HG03378 (cell line): Measurements from ENCODE around the gene C1orf146.
"Not testable (repeated sequence)": the region's sequence is repeated elsewhere in the genome, so short reads cannot be mapped to it uniquely, and the experiment has no call there.

ENCODE experiments used
- ATAC-seq: cut with Tn5 transposase; IDR thresholded peaks from one replicate; pipeline ENCODE4 v1.9.1; 2021; ENCODE audit warnings: mild to moderate bottlenecking, moderate library complexity; ENCODE audit not compliant: unreplicated experiment

The C1orf146 gene

DNA sequence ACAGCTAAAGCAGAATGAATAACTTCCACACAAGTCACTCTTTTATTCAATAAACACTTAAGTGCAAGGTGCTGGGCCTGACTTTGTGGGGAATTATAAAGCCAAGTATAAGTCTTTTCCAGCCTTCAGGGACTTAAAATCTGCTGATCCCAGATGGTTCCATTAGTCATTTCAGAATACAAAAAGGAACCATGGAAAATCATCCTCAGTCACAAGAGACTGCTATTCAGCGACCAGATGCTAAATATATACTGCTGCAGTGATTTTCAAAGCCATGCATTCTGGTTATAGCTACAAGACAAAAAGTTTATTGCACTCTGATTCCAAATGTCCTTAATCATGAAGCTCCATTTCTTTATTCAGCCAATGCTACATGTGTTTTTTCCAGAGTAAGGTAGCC, 55.3 kb downstream of the C1orf146 start:
- no peak for ATAC-seq

DNA sequence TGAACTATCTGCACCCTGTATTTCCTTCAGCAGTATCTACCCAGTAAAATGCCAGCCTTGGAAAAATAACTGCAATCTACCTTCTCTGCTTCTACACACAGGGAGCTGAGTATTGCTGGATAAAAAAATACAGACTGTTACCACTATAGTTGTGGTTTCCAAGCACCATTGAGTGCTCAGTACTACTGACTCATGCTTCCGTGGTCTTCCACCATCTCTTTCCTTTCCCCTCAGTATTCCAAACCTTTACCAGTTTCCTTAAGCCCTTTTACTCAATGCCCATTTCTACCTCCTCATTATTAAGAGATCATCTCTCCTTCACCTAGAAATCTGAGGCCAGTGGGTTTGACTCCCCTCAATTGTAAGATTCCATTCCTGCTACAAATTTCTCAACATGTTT, 57.2 kb downstream of the C1orf146 start:
- ATAC-seq, result no peak

GRCh38 chr1:92276082-92276481, 58.4 kb downstream of the C1orf146 start:
- no peak for ATAC-seq

DNA sequence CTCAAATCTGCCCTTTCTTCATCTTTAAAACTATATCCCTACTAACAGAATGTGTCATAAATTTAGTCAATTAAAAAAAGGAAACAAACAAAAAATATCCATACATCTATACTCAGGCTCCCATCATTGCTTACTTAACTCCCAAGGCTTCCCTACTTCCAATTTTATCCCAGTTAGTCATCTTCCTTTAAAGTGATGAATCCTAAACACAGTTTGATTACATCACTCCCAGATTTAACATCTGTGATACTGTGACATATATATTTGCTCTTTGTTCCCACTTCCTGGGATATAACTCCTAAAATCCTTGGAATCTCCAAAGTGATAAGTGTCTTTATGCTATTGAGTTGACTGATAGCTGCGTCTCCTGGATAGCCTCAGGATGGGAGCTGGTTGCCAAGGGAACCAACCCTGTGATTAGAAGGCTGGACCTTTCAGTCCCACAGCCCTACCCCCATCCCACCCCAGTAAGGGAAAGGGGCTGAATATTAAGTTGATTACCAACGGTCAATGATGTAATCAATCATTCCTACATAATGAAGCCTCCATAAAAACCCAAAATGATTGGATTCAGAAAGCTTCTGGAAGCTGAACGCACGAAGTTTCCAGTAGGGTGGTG, 59.5 kb downstream of the C1orf146 start:
- no peak for ATAC-seq

GRCh38 chr1:92279781-92280180, 62.1 kb downstream of the C1orf146 start:
- ATAC-seq, result not testable (repeated sequence)

GRCh38 chr1:92281411-92281810, 63.7 kb downstream of the C1orf146 start:
- not testable (repeated sequence) for ATAC-seq

GRCh38 chr1:92291372-92291999, 73.8 kb downstream of the C1orf146 start:
- ATAC-seq, result no peak
